ENCODE results near the gene SLC6A4. TPM values are rescaled to one million over a fixed set of nuclear protein-coding genes. Genes with fewer than 3 reads are reported as not detected.
A peak's percentile ranks its signal among the peaks of the same experiment; 100 is the strongest.

The SLC6A4 gene
- total RNA-seq, 2 donors from 2014 or later: 0.05 TPM; not detected in 1

DNA sequence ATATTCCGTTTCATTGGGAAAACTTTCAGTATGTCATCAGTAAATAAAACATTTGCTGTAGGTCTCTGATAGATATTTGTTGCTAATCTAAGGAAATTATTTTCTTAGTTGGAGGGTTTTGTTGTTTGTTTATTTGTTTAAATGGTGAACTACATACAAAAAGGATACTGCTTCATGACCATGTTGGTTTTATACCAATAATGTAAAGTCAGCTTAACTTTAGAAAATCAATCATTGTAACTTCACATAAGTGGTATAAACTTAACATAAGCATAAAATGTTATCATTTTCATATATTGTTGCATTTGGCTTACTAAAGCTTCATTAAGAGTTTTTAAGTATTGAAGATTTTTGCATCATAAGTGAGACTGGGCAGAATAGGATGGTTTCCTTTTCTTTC lies 60.9 kb downstream of the SLC6A4 start:
- Mint-ChIP-seq H3K27ac (no peak overlapping the region), H3K36me3 (ENCODE audit: insufficient read depth in 2 of 2) (peaks cover 7 to 13% of the 10 kb centered on the region in 2 donors)

DNA sequence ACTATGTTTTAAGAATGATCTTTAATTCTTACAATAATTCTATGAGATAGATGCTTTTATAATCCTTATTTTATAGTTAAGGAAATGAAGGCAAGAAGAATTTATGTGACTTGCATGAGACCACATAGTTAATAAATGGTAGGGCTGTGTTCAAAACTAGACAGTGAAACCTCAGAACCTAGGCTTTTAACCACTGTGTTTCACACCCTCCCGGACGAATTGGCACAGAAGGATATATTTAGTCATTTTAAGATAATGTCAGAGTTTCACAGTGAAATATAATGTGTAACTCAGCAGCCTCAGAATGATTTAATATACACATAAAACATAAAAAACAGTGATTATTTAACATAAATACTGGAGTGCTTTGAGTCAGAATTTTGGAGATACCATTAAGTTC lies 61.8 kb downstream of the SLC6A4 start:
- peaks cover 5 to 8% of the 10 kb centered on the region in 2 donors for H3K36me3 Mint-ChIP-seq (ENCODE audit: insufficient read depth in 2 of 2)
- H3K27me3 Mint-ChIP-seq (ENCODE audit: low read depth): no peaks in the 10 kb centered on the region
- H3K4me1 Mint-ChIP-seq (ENCODE audit: low read depth): peaks cover 12% of the 10 kb centered on the region
- DNase-seq: peak; percentile 17 to 31
- peak; percentile 84 for ATAC-seq (replicated peaks in 1 of 2)
- no peaks in the 10 kb centered on the region for H3K9me3 Mint-ChIP-seq
- no peak overlapping the region for H3K4me3 Mint-ChIP-seq
- no peak overlapping the region for H3K27ac Mint-ChIP-seq

More for the DNA sequence above, 60.9 kb downstream of the SLC6A4 start:
- Mint-ChIP-seq H3K4me3 (no peak overlapping the region), H3K4me1 (ENCODE audit: low read depth) (peaks cover 12% of the 10 kb centered on the region), H3K27me3 (ENCODE audit: low read depth) (no peaks in the 10 kb centered on the region), H3K9me3 (no peaks in the 10 kb centered on the region)
- ATAC-seq (replicated peaks in 1 of 2) (no peak), DNase-seq (no peak)

DNA sequence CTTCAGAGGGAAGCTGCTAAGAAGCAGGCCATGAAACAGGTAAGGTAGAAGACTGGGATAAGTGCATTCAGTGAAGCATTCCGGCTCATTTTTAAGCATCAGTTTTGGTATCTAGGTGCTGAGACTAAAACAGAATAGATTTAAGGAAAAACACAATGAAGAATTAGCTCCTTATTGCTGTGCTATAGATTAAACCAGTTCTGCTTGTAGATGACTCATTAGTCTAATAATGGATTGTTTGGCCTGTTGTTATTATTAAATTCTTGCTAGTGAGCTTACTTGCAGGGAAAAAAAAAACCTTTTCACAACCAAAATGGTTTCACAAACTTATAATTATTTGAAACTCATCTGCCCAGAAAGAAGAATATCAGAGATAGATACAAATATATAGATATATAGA lies 62.9 kb downstream of the SLC6A4 start:
- Mint-ChIP-seq H3K4me3 (no peak overlapping the region), H3K27me3 (ENCODE audit: low read depth) (no peaks in the 10 kb centered on the region), H3K27ac (no peak overlapping the region), H3K4me1 (ENCODE audit: low read depth) (peaks cover 12% of the 10 kb centered on the region), H3K9me3 (no peaks in the 10 kb centered on the region), H3K36me3 (ENCODE audit: insufficient read depth in 2 of 2) (peaks cover 5 to 6% of the 10 kb centered on the region in 2 donors)
- DNase-seq (no peak), ATAC-seq (replicated peaks in 1 of 2) (no peak)

DNA sequence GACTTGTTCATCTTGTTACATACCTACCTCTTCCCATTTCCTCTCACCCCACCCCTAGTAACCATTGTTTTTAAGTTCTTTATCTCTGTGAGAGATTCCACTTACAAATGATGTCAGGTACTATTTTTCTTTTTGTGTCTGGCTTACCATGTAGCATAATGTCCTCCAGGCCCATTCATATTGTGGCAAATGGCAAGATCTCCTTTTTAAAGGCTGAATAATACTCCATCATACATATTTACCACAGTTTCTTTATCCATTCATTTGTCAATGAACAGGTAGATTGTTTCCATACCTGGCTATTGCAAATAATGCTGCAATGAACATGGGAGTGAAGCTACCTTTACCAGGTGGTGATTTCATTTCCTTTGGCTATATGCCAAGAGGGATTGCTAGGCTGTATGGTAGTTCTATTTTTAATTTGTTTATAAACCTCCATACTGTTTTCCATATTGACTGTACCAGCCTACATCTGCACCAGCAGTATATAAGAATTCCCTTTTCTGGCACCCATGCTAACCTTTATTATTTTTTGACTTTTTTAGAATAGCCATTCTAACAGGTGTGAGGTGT lies 65.0 kb downstream of the SLC6A4 start:
- no peak for DNase-seq
- Mint-ChIP-seq H3K4me3 (no peak overlapping the region), H3K27ac (peak overlapping the region; percentile 34), H3K9me3 (no peaks in the 10 kb centered on the region), H3K4me1 (ENCODE audit: low read depth) (peaks cover 12% of the 10 kb centered on the region), H3K36me3 (ENCODE audit: insufficient read depth in 2 of 2) (peaks cover 2 to 3% of the 10 kb centered on the region in 2 donors), H3K27me3 (ENCODE audit: low read depth) (no peaks in the 10 kb centered on the region)
- no peak for ATAC-seq (replicated peaks in 1 of 2)

DNA sequence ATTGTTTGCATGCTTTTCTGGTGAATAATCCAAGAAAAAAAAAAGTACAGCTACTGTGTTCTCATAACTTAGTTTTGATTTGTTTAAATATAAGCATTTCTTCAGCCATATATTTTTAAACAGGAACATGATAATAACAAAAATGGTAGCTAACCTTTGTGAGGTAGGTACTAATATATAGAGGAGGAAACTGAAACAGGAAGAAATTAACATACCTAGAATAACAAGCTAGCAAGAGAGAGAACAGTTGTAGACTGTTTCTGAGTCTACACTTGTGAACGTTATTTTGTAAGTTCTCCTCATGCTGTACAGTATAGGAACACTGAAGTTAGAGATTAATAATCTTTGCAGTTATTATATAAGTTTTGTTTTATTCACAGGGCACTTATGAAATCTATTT lies 69.5 kb downstream of the SLC6A4 start:
- H3K4me1 Mint-ChIP-seq (ENCODE audit: low read depth): peaks cover 5% of the 10 kb centered on the region
- H3K4me3 Mint-ChIP-seq: no peak overlapping the region
- no peak for DNase-seq
- peaks cover 2 to 3% of the 10 kb centered on the region in 2 donors for H3K36me3 Mint-ChIP-seq (ENCODE audit: insufficient read depth in 2 of 2)
- no peaks in the 10 kb centered on the region for H3K9me3 Mint-ChIP-seq
- H3K27ac Mint-ChIP-seq: no peak overlapping the region
- no peak for ATAC-seq (replicated peaks in 1 of 2)
- H3K27me3 Mint-ChIP-seq (ENCODE audit: low read depth): no peaks in the 10 kb centered on the region

DNA sequence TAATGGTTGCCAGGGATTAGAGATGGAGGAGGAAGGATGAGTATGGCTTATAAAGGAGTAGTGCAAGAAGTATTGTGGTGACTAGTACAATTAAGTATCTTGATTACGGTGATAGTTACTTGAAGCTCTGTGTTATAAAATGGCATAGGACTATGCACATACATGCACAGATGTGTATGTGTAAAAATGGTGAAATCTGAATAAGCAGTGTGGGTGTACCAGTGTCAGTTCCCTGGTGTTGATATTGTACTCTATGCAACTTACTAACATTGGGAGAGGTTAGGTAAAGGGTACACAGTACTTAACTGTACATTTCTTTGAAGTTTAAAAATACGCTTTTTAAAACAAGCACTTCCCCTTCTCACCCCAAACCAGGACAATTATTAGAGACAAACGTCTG lies 70.3 kb downstream of the SLC6A4 start:
- Mint-ChIP-seq H3K27ac (no peak overlapping the region), H3K9me3 (peaks cover 4 to 5% of the 10 kb centered on the region in 2 donors), H3K4me3 (no peak overlapping the region), H3K27me3 (ENCODE audit: low read depth) (no peaks in the 10 kb centered on the region), H3K36me3 (ENCODE audit: insufficient read depth in 2 of 2) (peaks cover 4 to 10% of the 10 kb centered on the region in 2 donors), H3K4me1 (ENCODE audit: low read depth) (peaks cover 7% of the 10 kb centered on the region)
- DNase-seq (no peak), ATAC-seq (replicated peaks in 1 of 2) (no peak)

DNA sequence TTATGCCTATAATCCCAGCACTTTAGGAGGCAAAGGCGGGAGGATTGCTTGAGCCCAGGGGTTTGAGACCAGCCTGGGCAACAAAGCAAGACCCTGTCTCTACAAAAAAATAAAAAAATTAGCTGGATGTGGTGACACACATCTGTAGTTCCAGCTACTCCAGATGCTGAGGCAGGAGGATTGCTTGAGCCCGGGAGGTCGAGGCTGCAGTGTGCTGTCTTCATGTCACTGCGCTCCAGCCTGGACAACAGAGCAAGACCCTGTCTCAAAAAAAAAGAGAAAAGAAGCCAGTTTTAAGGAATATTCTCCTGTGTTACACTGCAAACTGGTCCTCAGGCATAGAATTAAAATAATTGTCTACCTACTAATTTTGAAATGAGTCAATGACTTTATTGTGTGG lies 71.0 kb downstream of the SLC6A4 start:
- Mint-ChIP-seq H3K4me1 (ENCODE audit: low read depth) (peaks cover 7% of the 10 kb centered on the region), H3K27me3 (ENCODE audit: low read depth) (no peaks in the 10 kb centered on the region), H3K4me3 (no peak overlapping the region), H3K27ac (no peak overlapping the region), H3K9me3 (peaks cover 7 to 8% of the 10 kb centered on the region in 2 donors), H3K36me3 (ENCODE audit: insufficient read depth in 2 of 2) (peaks cover 9 to 14% of the 10 kb centered on the region in 2 donors)
- DNase-seq (no peak), ATAC-seq (replicated peaks in 1 of 2) (no peak)

DNA sequence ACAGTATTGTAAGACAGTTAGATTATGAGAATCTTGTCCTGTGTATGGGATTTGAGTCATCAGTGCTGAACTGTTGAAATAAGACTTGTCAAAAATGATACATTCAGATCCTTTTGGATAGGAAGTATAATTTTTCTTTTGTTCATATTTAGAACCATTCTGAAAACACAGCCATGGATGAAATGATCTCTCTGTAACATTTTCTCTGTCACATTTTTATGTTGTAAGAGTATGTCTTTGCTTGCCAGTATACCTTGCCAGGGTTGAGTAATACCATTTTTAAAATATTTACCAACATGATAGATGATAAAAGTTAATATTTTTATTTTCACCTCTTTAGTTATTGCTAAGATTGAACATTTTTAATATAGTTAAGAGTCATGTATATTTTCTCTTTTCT lies 73.9 kb downstream of the SLC6A4 start:
- Mint-ChIP-seq H3K27ac (no peak overlapping the region), H3K9me3 (peaks cover 8 to 9% of the 10 kb centered on the region in 2 donors), H3K4me1 (ENCODE audit: low read depth) (peaks cover 25% of the 10 kb centered on the region), H3K36me3 (ENCODE audit: insufficient read depth in 2 of 2) (peaks cover 15 to 26% of the 10 kb centered on the region in 2 donors), H3K4me3 (no peak overlapping the region), H3K27me3 (ENCODE audit: low read depth) (no peaks in the 10 kb centered on the region)
- DNase-seq: no peak
- ATAC-seq (replicated peaks in 1 of 2): no peak

DNA sequence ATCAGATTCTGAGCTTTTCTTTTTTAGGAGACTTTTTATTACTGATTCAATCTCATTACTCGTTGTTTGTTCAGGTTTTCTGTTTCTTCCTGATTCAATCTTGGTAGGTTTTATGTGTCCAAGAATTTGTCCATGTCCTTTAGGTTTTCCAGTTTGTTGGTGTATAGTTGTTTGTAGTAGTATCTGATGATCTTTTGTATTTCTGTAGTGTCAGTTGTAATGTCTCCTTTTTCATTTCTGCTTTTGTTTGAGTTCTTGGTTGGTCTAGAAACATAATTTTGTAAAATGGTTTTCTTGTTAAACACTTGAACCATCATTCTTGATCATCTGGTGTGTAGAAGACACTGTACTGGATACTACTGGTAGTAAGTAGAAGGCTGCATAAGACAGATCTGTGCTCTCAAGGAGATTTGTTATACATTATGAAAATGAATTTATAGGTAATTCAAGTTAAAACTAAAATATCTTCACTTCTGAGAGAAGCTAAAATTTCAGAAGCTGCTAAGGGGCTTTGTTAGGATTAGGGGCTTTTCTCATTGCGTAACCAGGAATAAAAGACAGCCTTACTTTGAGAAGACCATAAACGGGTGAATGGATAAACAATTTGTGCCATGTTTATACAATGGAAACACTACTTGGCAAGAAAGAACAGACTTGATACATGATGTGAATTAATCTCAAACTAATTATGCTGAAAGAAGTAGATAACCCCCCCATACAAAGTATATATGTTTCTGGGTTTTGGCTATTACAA lies 74.9 kb downstream of the SLC6A4 start:
- no peak for ATAC-seq (replicated peaks in 1 of 2)
- no peak overlapping the region for H3K27ac Mint-ChIP-seq
- H3K4me1 Mint-ChIP-seq (ENCODE audit: low read depth): peaks cover 28% of the 10 kb centered on the region
- H3K4me3 Mint-ChIP-seq: no peak overlapping the region
- peaks cover 8 to 9% of the 10 kb centered on the region in 2 donors for H3K9me3 Mint-ChIP-seq
- no peak for DNase-seq
- peaks cover 15 to 30% of the 10 kb centered on the region in 2 donors for H3K36me3 Mint-ChIP-seq (ENCODE audit: insufficient read depth in 2 of 2)
- H3K27me3 Mint-ChIP-seq (ENCODE audit: low read depth): no peaks in the 10 kb centered on the region

DNA sequence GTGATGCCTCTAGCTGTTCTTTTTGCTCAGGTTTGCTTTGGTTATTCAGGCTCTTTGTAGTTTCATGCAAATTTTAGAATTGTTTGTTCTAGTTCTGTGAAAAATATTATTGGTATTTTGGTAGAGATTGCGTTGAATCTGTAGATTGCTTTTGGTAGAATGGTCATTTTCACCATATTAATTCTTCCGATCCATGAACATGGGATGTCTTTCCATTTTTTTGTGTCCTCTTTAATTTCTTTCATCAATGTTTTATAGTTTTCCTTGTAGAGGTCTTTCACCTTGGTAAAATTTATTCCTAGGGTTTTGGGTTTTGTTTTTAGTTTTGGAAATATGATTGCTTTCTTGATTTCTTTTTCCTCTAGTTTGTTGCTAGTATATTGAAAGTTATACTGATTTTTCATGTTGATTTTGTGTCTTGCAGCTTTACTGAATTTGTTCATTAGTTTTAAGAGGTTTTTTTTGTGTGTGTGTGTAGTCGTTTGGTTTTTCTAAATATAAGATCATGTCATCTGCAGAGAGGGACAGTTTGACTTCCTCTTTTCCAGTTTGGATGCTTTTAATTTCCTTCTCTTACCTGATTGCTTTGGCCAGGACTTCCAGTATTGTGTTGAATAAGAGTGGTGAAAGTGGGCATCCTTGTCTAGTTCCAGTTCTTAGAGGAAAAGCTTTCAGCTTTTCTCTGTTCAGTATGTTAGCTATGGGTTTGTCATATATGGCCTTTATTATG lies 76.4 kb downstream of the SLC6A4 start:
- peaks cover 8 to 9% of the 10 kb centered on the region in 2 donors for H3K9me3 Mint-ChIP-seq
- no peak overlapping the region for H3K4me3 Mint-ChIP-seq
- H3K27ac Mint-ChIP-seq: peak overlapping the region; percentile 4
- H3K27me3 Mint-ChIP-seq (ENCODE audit: low read depth): no peaks in the 10 kb centered on the region
- DNase-seq (no peak), ATAC-seq (replicated peaks in 1 of 2) (no peak)
- peaks cover 17 to 30% of the 10 kb centered on the region in 2 donors for H3K36me3 Mint-ChIP-seq (ENCODE audit: insufficient read depth in 2 of 2)
- peaks cover 28% of the 10 kb centered on the region for H3K4me1 Mint-ChIP-seq (ENCODE audit: low read depth)

DNA sequence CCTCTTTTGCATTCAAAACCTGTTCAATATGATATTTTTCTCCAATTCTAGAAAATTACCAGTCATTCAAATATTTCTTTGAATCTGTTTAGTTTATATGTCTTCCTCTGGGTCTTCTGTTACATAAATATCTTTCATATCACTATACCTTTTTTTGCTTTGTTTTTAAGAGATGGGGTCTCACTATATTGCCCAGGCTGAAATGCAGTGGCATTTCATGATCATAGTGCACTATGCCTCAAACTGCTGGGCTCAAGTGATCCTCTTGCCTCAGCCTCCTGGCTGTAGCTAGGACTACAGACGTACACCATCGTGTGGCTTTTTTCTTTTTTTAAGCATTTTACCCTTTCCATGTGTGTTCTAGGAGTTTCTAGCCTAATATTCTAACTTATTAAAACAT lies 80.1 kb downstream of the SLC6A4 start:
- Mint-ChIP-seq H3K9me3 (peaks cover 5 to 6% of the 10 kb centered on the region in 2 donors), H3K4me3 (no peak overlapping the region), H3K36me3 (ENCODE audit: insufficient read depth in 2 of 2) (peaks cover 15 to 29% of the 10 kb centered on the region in 2 donors), H3K27me3 (ENCODE audit: low read depth) (no peaks in the 10 kb centered on the region), H3K4me1 (ENCODE audit: low read depth) (peaks cover 34% of the 10 kb centered on the region), H3K27ac (no peak overlapping the region)
- no peak for ATAC-seq (replicated peaks in 1 of 2)
- DNase-seq: no peak

DNA sequence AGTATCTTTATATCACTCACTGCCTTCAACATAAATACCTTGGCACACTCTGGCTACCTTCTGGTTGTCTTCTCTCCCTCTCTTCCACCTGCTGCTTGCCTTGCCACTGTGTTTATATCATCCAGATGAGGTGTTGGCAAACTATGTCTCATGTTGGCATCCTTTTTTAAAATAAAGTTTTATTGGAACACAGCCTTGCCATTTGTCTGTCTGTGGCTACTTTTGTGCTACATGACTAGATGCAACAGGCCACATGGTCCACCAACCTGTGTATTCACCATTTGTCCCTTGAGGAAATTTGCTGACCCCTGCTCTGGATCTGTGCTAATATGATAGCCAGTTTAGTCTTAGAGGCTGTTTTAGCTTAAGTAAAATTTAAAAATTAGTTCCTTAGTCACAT lies 82.0 kb downstream of the SLC6A4 start:
- ATAC-seq (replicated peaks in 1 of 2) (no peak), DNase-seq (no peak)
- Mint-ChIP-seq H3K9me3 (peaks cover 0 to 2% of the 10 kb centered on the region in 2 donors), H3K4me1 (ENCODE audit: low read depth) (peaks cover 27% of the 10 kb centered on the region), H3K4me3 (no peak overlapping the region), H3K27me3 (ENCODE audit: low read depth) (no peaks in the 10 kb centered on the region), H3K27ac (no peak overlapping the region), H3K36me3 (ENCODE audit: insufficient read depth in 2 of 2) (peaks cover 4 to 15% of the 10 kb centered on the region in 2 donors)

DNA sequence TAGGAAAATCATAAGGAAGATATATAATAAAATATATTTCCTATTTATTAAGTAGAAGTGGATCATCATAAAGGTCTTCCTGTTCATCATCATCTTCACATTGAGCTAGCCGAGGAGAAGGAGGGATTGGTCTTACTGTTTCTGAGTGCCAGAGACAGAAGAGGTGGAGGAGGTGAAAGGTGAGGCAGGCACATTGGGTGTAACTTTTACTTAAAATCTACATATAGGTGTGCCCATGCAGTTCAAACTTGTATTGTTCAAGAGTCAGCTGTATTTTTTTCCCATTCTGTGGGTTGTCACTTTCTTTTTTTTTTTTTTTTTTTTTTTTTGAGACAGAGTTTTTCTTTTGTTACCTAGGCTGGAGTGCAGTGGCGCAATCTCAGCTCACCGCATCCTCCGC lies 84.0 kb downstream of the SLC6A4 start:
- Mint-ChIP-seq H3K27ac (no peak overlapping the region), H3K27me3 (ENCODE audit: low read depth) (no peaks in the 10 kb centered on the region), H3K4me1 (ENCODE audit: low read depth) (peaks cover 32% of the 10 kb centered on the region), H3K36me3 (ENCODE audit: insufficient read depth in 2 of 2) (peaks cover 2 to 10% of the 10 kb centered on the region in 2 donors), H3K9me3 (no peaks in the 10 kb centered on the region), H3K4me3 (no peak overlapping the region)
- no peak for DNase-seq
- no peak for ATAC-seq (replicated peaks in 1 of 2)
